Calu3 (cell line): ENCODE measurements around the gene CALR. TPM values are rescaled to one million over a fixed set of nuclear protein-coding genes. Genes with fewer than 3 reads are reported as not detected.

Source experiments
- BruUV-seq: library from RNA; stranded (reverse); fragments of 400-500 nt; replicated peaks from 2 replicates; lab custom pipeline; 2021; lab: Mats Ljungman, UMichigan
- CTCF ChIA-PET: fragments of 300-600 bp; sonication (Branson Sonifier 250); formaldehyde crosslinking; loops from one replicate; lab custom pipeline; 2022; ENCODE audit warnings: antibody characterized with exemption; lab: Charles Lee
- DNase-seq: peaks from one replicate; pipeline ENCODE4 v3.0.0; 2022
- H3K27ac Mint-ChIP-seq: one replicate; pipeline ENCODE4 v1.8.0; 2022; ENCODE audit warnings: mixed read lengths; ENCODE audit not compliant: unreplicated experiment
- H3K27me3 Mint-ChIP-seq: one replicate; pipeline ENCODE4 v1.8.0; 2022; ENCODE audit warnings: mixed read lengths; ENCODE audit not compliant: unreplicated experiment
- H3K36me3 Mint-ChIP-seq: one replicate; pipeline ENCODE4 v1.8.0; 2022; ENCODE audit warnings: mild to moderate bottlenecking, moderate library complexity, mixed read lengths; ENCODE audit not compliant: insufficient read depth, unreplicated experiment
- H3K4me1 Mint-ChIP-seq: one replicate; pipeline ENCODE4 v1.8.0; 2022; ENCODE audit warnings: mild to moderate bottlenecking, low read depth, mixed read lengths; ENCODE audit not compliant: unreplicated experiment
- H3K4me3 Mint-ChIP-seq: one replicate; pipeline ENCODE4 v1.8.0; 2022; ENCODE audit warnings: mild to moderate bottlenecking, low read depth, moderate library complexity, mixed read lengths; ENCODE audit not compliant: unreplicated experiment
- H3K9me3 Mint-ChIP-seq: one replicate; pipeline ENCODE4 v1.8.0; 2022; ENCODE audit warnings: low read depth, mixed read lengths; ENCODE audit not compliant: unreplicated experiment
- intact Hi-C: fragments of 100-400 bp; cut with micrococcal nuclease; formaldehyde crosslinking; loops from one replicate; pipeline ENCODE4 v1.10.0; 2022; ENCODE audit not compliant: unreplicated experiment
- total RNA-seq: library from RNA; stranded (reverse); gene quantifications from 2 replicates; pipeline ENCODE4 v1.2.3, GENCODE V29; 2022
- TF ChIP-seq, protein P1 (sequence below): fragments of 200-600 bp; IDR thresholded peaks from one replicate; pipeline ENCODE4 v1.8.0; 2022; ENCODE audit warnings: antibody characterized with exemption; ENCODE audit not compliant: unreplicated experiment

The CALR gene
- total RNA-seq, 1 experiment from 2014 or later: 680 TPM

DNA sequence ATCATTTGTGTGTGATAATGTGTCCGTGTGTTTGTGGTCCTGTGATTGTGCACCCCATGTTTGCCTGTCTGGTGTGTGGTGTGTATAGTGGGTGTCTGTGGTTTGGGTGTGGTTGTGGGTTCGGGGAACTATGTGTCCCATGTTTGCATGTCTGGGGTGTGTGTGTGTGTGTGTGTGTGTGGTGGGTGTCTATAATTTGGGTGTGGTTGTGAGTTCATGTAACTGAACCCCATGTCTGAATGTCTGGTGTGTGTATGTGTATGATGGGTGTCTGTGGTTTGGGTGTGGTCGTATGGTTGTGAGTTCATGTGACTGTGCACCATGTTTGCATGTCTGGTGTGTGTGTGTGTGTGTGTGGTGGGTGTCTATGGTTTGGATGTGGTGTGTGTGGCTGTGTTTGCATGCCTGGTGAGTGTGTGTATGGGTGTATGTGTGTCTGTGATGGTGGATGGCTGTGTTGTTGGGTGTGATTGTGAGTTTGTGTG, 45.8 kb downstream of the CALR start:
- TF ChIP-seq, protein P1, sequence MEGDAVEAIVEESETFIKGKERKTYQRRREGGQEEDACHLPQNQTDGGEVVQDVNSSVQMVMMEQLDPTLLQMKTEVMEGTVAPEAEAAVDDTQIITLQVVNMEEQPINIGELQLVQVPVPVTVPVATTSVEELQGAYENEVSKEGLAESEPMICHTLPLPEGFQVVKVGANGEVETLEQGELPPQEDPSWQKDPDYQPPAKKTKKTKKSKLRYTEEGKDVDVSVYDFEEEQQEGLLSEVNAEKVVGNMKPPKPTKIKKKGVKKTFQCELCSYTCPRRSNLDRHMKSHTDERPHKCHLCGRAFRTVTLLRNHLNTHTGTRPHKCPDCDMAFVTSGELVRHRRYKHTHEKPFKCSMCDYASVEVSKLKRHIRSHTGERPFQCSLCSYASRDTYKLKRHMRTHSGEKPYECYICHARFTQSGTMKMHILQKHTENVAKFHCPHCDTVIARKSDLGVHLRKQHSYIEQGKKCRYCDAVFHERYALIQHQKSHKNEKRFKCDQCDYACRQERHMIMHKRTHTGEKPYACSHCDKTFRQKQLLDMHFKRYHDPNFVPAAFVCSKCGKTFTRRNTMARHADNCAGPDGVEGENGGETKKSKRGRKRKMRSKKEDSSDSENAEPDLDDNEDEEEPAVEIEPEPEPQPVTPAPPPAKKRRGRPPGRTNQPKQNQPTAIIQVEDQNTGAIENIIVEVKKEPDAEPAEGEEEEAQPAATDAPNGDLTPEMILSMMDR: no peak
- DNase-seq: no peak
- intact Hi-C loops: no loop called here
- CTCF ChIA-PET: interaction anchor here (1.0 to 2.1 kb wide), 4 partner anchors 76 to 110 kb away, joined by 3 to 28 read pairs (median 8); no protein-coding TSS in a partner anchor
- no peak overlapping the region for H3K4me3 Mint-ChIP-seq
- H3K9me3 Mint-ChIP-seq: no peaks in the 10 kb centered on the region
- H3K27ac Mint-ChIP-seq: no peak overlapping the region
- BruUV-seq: no TSS peak
- no peaks in the 10 kb centered on the region for H3K27me3 Mint-ChIP-seq
- H3K36me3 Mint-ChIP-seq: peaks cover 11% of the 10 kb centered on the region
- H3K4me1 Mint-ChIP-seq: no peaks in the 10 kb centered on the region

DNA sequence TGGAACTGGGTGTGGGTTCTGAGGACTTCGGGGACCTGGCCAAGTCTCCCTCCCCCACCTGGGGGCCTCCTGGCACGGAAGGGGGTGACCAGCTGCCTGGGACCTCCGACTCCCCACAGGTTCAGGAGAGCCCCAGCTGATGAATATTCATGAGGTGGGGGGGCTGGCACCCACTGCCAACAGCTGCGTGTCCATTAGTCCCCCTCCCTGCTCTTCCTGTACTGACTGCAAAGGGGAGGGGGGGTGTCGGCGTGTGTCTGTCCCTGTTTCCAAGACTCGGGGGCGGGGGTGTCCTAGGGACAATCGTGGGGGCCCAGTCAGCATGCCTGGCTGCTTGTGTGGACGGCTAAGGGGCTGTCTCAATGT, 46.3 kb downstream of the CALR start:
- Mint-ChIP-seq H3K27me3 (no peaks in the 10 kb centered on the region), H3K4me1 (no peaks in the 10 kb centered on the region), H3K9me3 (no peaks in the 10 kb centered on the region), H3K4me3 (no peak overlapping the region), H3K36me3 (peaks cover 11% of the 10 kb centered on the region), H3K27ac (peak overlapping the region; percentile 11)
- BruUV-seq: no TSS peak
- CTCF ChIA-PET: interaction anchor here (0.6 to 2.1 kb wide), 8 partner anchors 44 to 269 kb away, joined by 3 to 28 read pairs (median 4); no protein-coding TSS in a partner anchor
- intact Hi-C loops: loop anchor here (5.0 kb wide), 1 partner anchor 43 kb away; no protein-coding TSS in a partner anchor
- DNase-seq: no peak
- TF ChIP-seq, protein P1: no peak

DNA sequence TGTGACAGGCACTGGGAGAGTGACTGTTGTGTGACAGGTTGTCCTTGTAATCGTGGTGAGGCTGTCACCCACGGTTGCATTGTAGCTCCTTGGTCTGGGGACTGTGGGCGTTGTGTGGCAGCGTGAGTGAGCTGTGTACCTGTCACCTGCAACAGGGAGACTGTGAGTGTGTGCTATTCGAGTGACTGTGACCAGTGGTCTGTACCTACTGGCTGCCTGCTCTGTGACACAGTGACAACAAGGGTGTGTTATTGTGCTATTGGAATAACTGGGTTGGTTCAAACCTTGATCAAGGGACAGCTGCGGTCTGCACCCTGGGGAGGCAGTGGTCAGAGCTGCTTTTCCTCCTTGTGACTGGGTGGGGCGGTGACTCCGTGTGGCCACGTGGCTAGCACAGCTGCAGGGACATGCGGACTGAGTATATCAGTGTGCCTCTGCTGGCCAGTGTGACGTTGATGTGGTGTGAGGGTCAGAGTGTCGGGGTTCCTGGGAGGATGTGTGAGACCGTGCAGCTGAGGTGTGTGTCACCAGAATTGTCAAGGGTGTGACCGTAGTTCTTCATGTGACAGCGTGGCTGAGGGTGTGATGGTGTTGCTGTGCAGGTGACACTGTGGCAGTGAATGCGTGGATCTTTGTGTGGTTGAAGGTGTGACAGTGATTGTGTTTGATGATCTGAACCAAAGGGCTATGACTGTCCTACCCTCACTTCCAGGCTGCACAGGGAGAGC, 46.8 kb downstream of the CALR start:
- no TSS peak for BruUV-seq
- no peaks in the 10 kb centered on the region for H3K4me1 Mint-ChIP-seq

DNA sequence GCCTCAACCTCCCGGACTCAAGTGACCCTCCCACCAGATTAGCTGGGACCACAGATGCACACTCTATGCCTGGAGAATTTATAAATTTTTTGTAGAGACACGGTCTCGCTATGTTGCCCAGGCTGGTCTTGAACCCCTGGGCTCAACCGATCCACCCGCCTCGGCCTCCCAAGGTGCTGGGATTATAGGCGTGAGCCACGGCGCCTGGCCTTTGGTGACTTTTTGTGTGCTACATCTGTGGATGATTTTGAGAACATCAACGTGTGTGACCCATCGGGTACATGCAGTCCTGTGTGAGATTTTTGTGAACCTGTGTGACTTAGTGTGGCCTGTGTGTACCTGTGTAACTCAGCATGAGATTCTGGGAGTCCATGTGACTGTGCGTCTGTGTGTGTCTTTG, 48.3 kb downstream of the CALR start:
- no TSS peak for BruUV-seq
- no peak overlapping the region for H3K27ac Mint-ChIP-seq
- H3K4me1 Mint-ChIP-seq: no peaks in the 10 kb centered on the region
- no peak for DNase-seq
- H3K27me3 Mint-ChIP-seq: no peaks in the 10 kb centered on the region
- intact Hi-C loops: loop anchor here (5.0 kb wide), 1 partner anchor 41 kb away; no protein-coding TSS in a partner anchor
- CTCF ChIA-PET: no interaction called here
- TF ChIP-seq, protein P1: no peak
- H3K9me3 Mint-ChIP-seq: no peaks in the 10 kb centered on the region
- peaks cover 11% of the 10 kb centered on the region for H3K36me3 Mint-ChIP-seq
- no peak overlapping the region for H3K4me3 Mint-ChIP-seq

More for the DNA sequence above, 46.8 kb downstream of the CALR start:
- TF ChIP-seq, protein P1: no peak
- H3K27me3 Mint-ChIP-seq: no peaks in the 10 kb centered on the region
- CTCF ChIA-PET: interaction anchor here (0.6 to 2.1 kb wide), 9 partner anchors 43 to 268 kb away, joined by 3 to 28 read pairs (median 4); no protein-coding TSS in a partner anchor
- peak overlapping the region; percentile 28 for H3K4me3 Mint-ChIP-seq
- no peaks in the 10 kb centered on the region for H3K9me3 Mint-ChIP-seq
- DNase-seq: peak; percentile 82
- H3K36me3 Mint-ChIP-seq: peaks cover 11% of the 10 kb centered on the region
- intact Hi-C loops: loop anchor here (5.0 kb wide), 1 partner anchor 42 kb away; no protein-coding TSS in a partner anchor
- peak overlapping the region; percentile 11 for H3K27ac Mint-ChIP-seq
